HEK293 (cell line): ENCODE measurements around the gene DGKD.

Experiments used
- CTCF ChIA-PET: fragments of 350-600 bp; formaldehyde crosslinking; extraction: SDS; loops from one replicate; lab custom pipeline; 2021; ENCODE audit warnings: antibody characterized with exemption; lab: Yijun Ruan, JAX
- POLR2A ChIA-PET: fragments of 300-600 bp; formaldehyde crosslinking; extraction: SDS; loops from one replicate; lab custom pipeline; 2020; ENCODE audit warnings: antibody characterized with exemption, inconsistent platforms; lab: Yijun Ruan, JAX
- H3K27ac ChIP-seq: fragments of 200-500 bp; sonication (Bioruptor generic); 2 replicates; pipeline ENCODE4 v1.5.1; 2014; ENCODE audit warnings: low read depth, low read length, control low read depth, inconsistent platforms; ENCODE audit errors: extremely low read depth
- H3K36me3 ChIP-seq, 2 experiments: fragments of 200-500 bp in 1 of 2; sonication (Bioruptor generic) in 1 of 2; 1 replicate in 1 of 2; 2 replicates in 1 of 2; pipeline ENCODE4 v1.5.1; 2014 to 2017; ENCODE audit warnings: inconsistent platforms in 2 of 2, low read length in 2 of 2; ENCODE audit not compliant: control insufficient read depth in 2 of 2, insufficient read depth in 1 of 2
- H3K4me1 ChIP-seq: fragments of 200-500 bp; sonication (Bioruptor generic); 2 replicates; pipeline ENCODE4 v1.5.1; 2014; ENCODE audit warnings: mild to moderate bottlenecking, low read length, inconsistent platforms; ENCODE audit not compliant: control insufficient read depth, insufficient read depth
- H3K4me3 ChIP-seq: 2 replicates; pipeline ENCODE4 v1.5.1; 2011; ENCODE audit warnings: low read depth, mild to moderate bottlenecking, control low read depth, low read length, moderate library complexity
- H3K9me3 ChIP-seq: fragments of 200-500 bp; sonication (Bioruptor generic); 2 replicates; pipeline ENCODE4 v1.5.1; 2014; ENCODE audit warnings: low read depth, low read length, inconsistent platforms; ENCODE audit not compliant: control insufficient read depth, insufficient read depth
- BCL11B ChIP-seq: fragments of 450-650 bp; formaldehyde crosslinking; IDR thresholded peaks from 2 replicates; pipeline ENCODE4 v1.5.1; 2016; ENCODE audit warnings: low read depth, missing biosample characterization, missing genetic modification characterization
- KLF8 ChIP-seq: fragments of 450-650 bp; formaldehyde crosslinking; IDR thresholded peaks from 2 replicates; pipeline ENCODE4 v1.5.1; 2016; ENCODE audit warnings: missing biosample characterization, missing genetic modification characterization
- SCRT2 ChIP-seq: fragments of 450-650 bp; formaldehyde crosslinking; IDR thresholded peaks from 2 replicates; pipeline ENCODE4 v1.5.1; 2016; ENCODE audit warnings: missing biosample characterization, missing genetic modification characterization
- ZBTB21 ChIP-seq: fragments of 450-650 bp; formaldehyde crosslinking; IDR thresholded peaks from 2 replicates; pipeline ENCODE4 v1.5.1; 2017; ENCODE audit warnings: missing biosample characterization, missing genetic modification characterization
- ZBTB7A ChIP-seq: fragments of 450-650 bp; formaldehyde crosslinking; IDR thresholded peaks from 2 replicates; pipeline ENCODE4 v1.5.1; 2016; ENCODE audit warnings: low read depth, missing biosample characterization, missing genetic modification characterization
- ZBTB8A ChIP-seq: fragments of 450-650 bp; formaldehyde crosslinking; IDR thresholded peaks from 2 replicates; pipeline ENCODE4 v1.5.1; 2016; ENCODE audit warnings: missing biosample characterization, missing genetic modification characterization
- ZNF10 ChIP-seq: fragments of 450-650 bp; formaldehyde crosslinking; IDR thresholded peaks from 2 replicates; pipeline ENCODE4 v1.5.1; 2017; ENCODE audit warnings: missing biosample characterization, missing genetic modification characterization
- ZNF239 ChIP-seq: fragments of 450-650 bp; formaldehyde crosslinking; IDR thresholded peaks from 2 replicates; pipeline ENCODE4 v1.5.1; 2016; ENCODE audit warnings: missing biosample characterization, missing genetic modification characterization
- ZNF274 ChIP-seq, 2 experiments: fragments of 200-500 bp in 1 of 2; fragments of 450-650 bp in 1 of 2; sonication (Bioruptor generic) in 1 of 2; formaldehyde crosslinking in 1 of 2; IDR thresholded peaks; 2 replicates each; pipeline versions ENCODE4 v1.5.1 to v1.6.1; 2014 to 2016; ENCODE audit warnings: borderline replicate concordance in 1 of 2, inconsistent platforms in 1 of 2, low read length in 1 of 2, missing biosample characterization in 1 of 2, missing genetic modification characterization in 1 of 2
- ZNF521 ChIP-seq: fragments of 450-650 bp; formaldehyde crosslinking; IDR thresholded peaks from 2 replicates; pipeline ENCODE4 v1.5.1; 2017; ENCODE audit warnings: missing biosample characterization, mild to moderate bottlenecking, missing genetic modification characterization
- ZNF596 ChIP-seq: fragments of 450-650 bp; IDR thresholded peaks from 2 replicates; pipeline ENCODE4 v1.5.0; 2018; ENCODE audit warnings: missing biosample characterization, mild to moderate bottlenecking, missing genetic modification characterization, moderate library complexity
- TF ChIP-seq, protein P1 (sequence below): fragments of 450-650 bp; IDR thresholded peaks from 2 replicates; pipeline ENCODE4 v1.5.1; 2018; ENCODE audit warnings: missing biosample characterization, missing genetic modification characterization

DGKD gene

GRCh38 chr2:233492751-233493150 is 138.5 kb downstream of the DGKD start:
- ChIA-PET POLR2A (no interaction called here), CTCF (no interaction called here)
- Histone ChIP-seq H3K4me3 (no peak overlapping the region), H3K9me3 (no peaks in the 10 kb centered on the region), H3K4me1 (no peaks in the 10 kb centered on the region), H3K27ac (no peak overlapping the region), H3K36me3 (peaks cover 3 to 68% of the 10 kb centered on the region in 2 experiments; a peak in 2 of 3 replicates)
- TF ChIP-seq, protein P1, sequence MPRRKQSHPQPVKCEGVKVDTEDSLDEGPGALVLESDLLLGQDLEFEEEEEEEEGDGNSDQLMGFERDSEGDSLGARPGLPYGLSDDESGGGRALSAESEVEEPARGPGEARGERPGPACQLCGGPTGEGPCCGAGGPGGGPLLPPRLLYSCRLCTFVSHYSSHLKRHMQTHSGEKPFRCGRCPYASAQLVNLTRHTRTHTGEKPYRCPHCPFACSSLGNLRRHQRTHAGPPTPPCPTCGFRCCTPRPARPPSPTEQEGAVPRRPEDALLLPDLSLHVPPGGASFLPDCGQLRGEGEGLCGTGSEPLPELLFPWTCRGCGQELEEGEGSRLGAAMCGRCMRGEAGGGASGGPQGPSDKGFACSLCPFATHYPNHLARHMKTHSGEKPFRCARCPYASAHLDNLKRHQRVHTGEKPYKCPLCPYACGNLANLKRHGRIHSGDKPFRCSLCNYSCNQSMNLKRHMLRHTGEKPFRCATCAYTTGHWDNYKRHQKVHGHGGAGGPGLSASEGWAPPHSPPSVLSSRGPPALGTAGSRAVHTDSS: no peak
- no peak for TF ChIP-seq ZBTB7A (tag by site-specific recombination)

DNA sequence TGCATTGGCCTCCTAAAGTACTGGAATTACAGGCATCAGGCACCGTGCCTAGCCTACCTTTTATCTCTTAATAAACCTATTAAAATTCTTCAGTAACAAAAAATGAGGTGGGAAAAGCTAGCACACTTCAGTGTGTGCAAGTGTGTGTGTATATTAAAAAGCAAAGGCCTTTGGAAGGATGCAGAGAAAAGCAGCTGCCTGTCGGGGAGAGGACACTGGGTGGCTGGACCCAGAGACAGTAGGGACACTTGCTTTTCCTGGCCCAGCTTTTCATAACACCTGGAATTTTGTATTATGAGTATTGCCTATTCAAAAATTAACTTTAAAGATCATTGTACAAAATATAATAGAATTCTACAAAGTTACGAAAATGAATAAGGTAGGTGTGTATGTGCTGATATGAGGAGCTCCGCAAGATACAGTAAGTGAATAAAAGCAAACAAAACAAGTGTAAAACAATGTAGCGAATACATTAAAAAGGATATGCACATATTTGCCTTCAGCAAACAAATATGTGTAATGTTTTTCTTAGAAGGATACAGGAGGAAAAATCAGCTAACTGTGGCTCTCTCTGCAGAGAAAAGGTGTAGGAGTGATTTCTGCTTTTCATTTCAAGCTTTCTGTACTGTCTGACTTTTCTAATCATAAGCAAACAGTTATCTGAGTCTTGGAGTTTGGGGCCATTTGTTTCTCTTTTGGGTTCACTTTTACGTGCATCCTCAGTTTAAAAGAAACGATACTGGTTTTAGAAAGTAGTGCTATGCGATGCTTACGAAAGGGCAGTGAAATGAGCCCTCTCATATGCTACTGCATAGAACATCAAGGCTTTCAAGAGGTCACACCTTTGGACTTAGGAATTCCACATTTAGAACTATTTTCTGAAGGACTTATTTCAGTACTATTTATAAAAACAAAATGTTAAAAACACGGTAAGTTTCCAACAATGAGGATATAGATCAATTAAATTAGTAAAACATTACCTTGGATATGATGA is 141.5 kb downstream of the DGKD start:
- H3K9me3 ChIP-seq: no peaks in the 10 kb centered on the region
- peaks cover 3 to 57% of the 10 kb centered on the region in 2 experiments; a peak in 2 of 3 replicates for H3K36me3 ChIP-seq
- TF ChIP-seq ZBTB8A (tag by site-specific recombination) (no peak), BCL11B (no peak), ZNF10 (tag by site-specific recombination) (no peak), ZNF239 (tag by site-specific recombination) (no peak), KLF8 (tag by site-specific recombination) (no peak)
- H3K4me1 ChIP-seq: no peaks in the 10 kb centered on the region
- CTCF ChIA-PET: interaction anchor here (1.2 kb wide), 1 partner anchor 14 kb away, joined by 3 read pairs; no protein-coding TSS in a partner anchor
- H3K4me3 ChIP-seq: no peak overlapping the region
- H3K27ac ChIP-seq: no peak overlapping the region
- POLR2A ChIA-PET: no interaction called here

DNA sequence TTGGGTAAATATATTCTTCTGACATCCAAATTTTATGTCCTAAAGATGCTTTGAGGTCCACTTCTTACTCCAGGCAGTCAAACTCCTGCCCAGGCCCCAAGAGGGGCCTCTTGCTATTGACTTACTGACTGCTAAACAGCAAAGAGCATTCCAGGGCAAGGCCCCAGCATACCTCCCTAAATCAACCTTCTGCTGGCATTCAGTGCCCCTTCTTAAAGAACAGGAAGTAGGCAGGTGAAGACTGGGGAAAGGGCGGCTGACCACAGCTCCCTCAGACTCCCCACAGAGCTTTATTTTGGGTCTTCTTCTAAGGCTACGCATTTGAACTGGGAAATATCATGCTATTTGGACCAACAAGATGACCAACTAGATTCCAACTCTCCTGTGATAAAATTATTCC is 143.4 kb downstream of the DGKD start:
- H3K4me1 ChIP-seq: no peaks in the 10 kb centered on the region
- H3K9me3 ChIP-seq: no peaks in the 10 kb centered on the region
- ChIA-PET CTCF (no interaction called here), POLR2A (no interaction called here)
- peaks cover 3 to 55% of the 10 kb centered on the region in 2 experiments; a peak in 2 of 3 replicates for H3K36me3 ChIP-seq
- no peak overlapping the region for H3K4me3 ChIP-seq
- no peak overlapping the region for H3K27ac ChIP-seq
- no peak for TF ChIP-seq ZNF521 (tag by site-specific recombination)
- TF ChIP-seq, all 188 proteins: peak for 0

DNA sequence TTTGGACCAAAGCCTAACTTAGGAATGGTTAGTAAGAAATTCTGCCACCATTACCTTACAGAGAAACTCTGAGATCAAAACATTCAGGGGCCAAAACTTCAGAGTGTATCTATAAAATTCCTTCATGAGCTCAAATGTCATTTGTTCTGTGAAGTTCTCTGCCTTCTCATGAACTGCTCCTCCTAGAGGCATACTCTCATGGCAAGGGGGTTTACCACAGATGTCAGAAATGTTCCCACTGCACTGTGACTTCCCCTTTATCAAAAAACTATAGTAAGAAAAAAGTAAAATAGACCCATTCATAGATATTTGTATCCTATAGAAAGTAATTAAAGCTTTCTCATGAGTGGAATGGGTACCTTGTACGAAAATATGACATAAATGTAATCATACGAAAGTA is 143.8 kb downstream of the DGKD start:
- Histone ChIP-seq H3K27ac (no peak overlapping the region), H3K4me1 (no peaks in the 10 kb centered on the region), H3K9me3 (no peaks in the 10 kb centered on the region), H3K36me3 (peaks cover 3 to 51% of the 10 kb centered on the region in 2 experiments; a peak in 2 of 3 replicates), H3K4me3 (no peak overlapping the region)
- TF ChIP-seq ZNF274 (IDR thresholded peaks at IDR 0.05; ENCODE audit: low read length) (no peak), ZNF274 (tag by site-specific recombination; IDR thresholded peaks at IDR 0.05; ENCODE audit: borderline replicate concordance) (no peak), ZNF521 (tag by site-specific recombination) (no peak), SCRT2 (no peak), ZNF596 (tag by site-specific recombination) (no peak), ZBTB21 (no peak)
- TF ChIP-seq, all 188 proteins: peak for 0
- CTCF ChIA-PET: interaction anchor here (0.6 kb wide), 1 partner anchor 13 kb away, joined by 3 read pairs; no protein-coding TSS in a partner anchor
- POLR2A ChIA-PET: no interaction called here
